ENCODE data around the gene TSPAN17.

Gene TSPAN17

GRCh38 chr5:176660530-176660859, 13.2 kb downstream of the TSPAN17 start:
- no peak for DNase-seq

GRCh38 chr5:176660860-176661641, 13.8 kb downstream of the TSPAN17 start:
- DNase-seq: peak; percentile 82 to 92 (median 88)

- no peak for DNase-seq
These were observed 14.4 kb downstream of the TSPAN17 start for GRCh38 chr5:176661676-176662075.

GRCh38 chr5:176662371-176663333, 15.4 kb downstream of the TSPAN17 start:
- DNase-seq: no peak

- no peak for DNase-seq
These were observed 16.3 kb downstream of the TSPAN17 start for GRCh38 chr5:176663566-176663965.

GRCh38 chr5:176664479-176664878, 17.2 kb downstream of the TSPAN17 start:
- DNase-seq: no peak

GRCh38 chr5:176664886-176665285, 17.6 kb downstream of the TSPAN17 start:
- DNase-seq: no peak

- DNase-seq: no peak
These were observed 18.2 kb downstream of the TSPAN17 start for GRCh38 chr5:176665517-176665916.

GRCh38 chr5:176667637-176668036, 20.4 kb downstream of the TSPAN17 start:
- no peak for DNase-seq

- DNase-seq: no peak
These were observed 23.2 kb downstream of the TSPAN17 start for GRCh38 chr5:176670449-176670848.

- DNase-seq: no peak
These were observed 24.1 kb downstream of the TSPAN17 start for GRCh38 chr5:176671399-176671798.

GRCh38 chr5:176671890-176672747, 24.8 kb downstream of the TSPAN17 start:
- no peak for DNase-seq

GRCh38 chr5:176673651-176674583, 26.6 kb downstream of the TSPAN17 start:
- DNase-seq: no peak

GRCh38 chr5:176674799-176675198, 27.5 kb downstream of the TSPAN17 start:
- DNase-seq: no peak

GRCh38 chr5:176675676-176676360, 28.5 kb downstream of the TSPAN17 start:
- DNase-seq: no peak

GRCh38 chr5:176676361-176676824, 29.1 kb downstream of the TSPAN17 start:
- no peak for DNase-seq

GRCh38 chr5:176677209-176677939, 30.1 kb downstream of the TSPAN17 start:
- no peak for DNase-seq

GRCh38 chr5:176678584-176678983, 31.3 kb downstream of the TSPAN17 start:
- no peak for DNase-seq

GRCh38 chr5:176679365-176680225, 32.3 kb downstream of the TSPAN17 start:
- DNase-seq: no peak
